HG03025 (cell line): ENCODE results near the gene XPNPEP1.

Source experiments
- ATAC-seq: cut with Tn5 transposase; IDR thresholded peaks from one replicate; pipeline ENCODE4 v1.9.1; 2021; ENCODE audit warnings: mild to moderate bottlenecking, moderate library complexity; ENCODE audit not compliant: unreplicated experiment, low FRiP score

XPNPEP1 gene

GRCh38 chr10:109895848-109896247, 27.5 kb downstream of the XPNPEP1 start:
- ATAC-seq: no peak

- no peak for ATAC-seq
These were observed 28.1 kb downstream of the XPNPEP1 start for GRCh38 chr10:109895095-109895818.

GRCh38 chr10:109894516-109894915, 28.8 kb downstream of the XPNPEP1 start:
- no peak for ATAC-seq

- ATAC-seq: no peak
These were observed 29.9 kb downstream of the XPNPEP1 start for GRCh38 chr10:109893386-109893785.

- no peak for ATAC-seq
These were observed 30.4 kb downstream of the XPNPEP1 start for GRCh38 chr10:109892931-109893330.

- ATAC-seq: no peak
These were observed 31.2 kb downstream of the XPNPEP1 start for GRCh38 chr10:109892117-109892516.

GRCh38 chr10:109891105-109891504, 32.2 kb downstream of the XPNPEP1 start:
- no peak for ATAC-seq

- ATAC-seq: no peak
These were observed 33.4 kb downstream of the XPNPEP1 start for GRCh38 chr10:109889867-109890266.

- ATAC-seq: no peak
These were observed 35.5 kb downstream of the XPNPEP1 start for GRCh38 chr10:109887776-109888175.

GRCh38 chr10:109887243-109887642, 36.1 kb downstream of the XPNPEP1 start:
- ATAC-seq: no peak

- no peak for ATAC-seq
These were observed 36.5 kb downstream of the XPNPEP1 start for GRCh38 chr10:109886781-109887140.

- no peak for ATAC-seq
These were observed 37.1 kb downstream of the XPNPEP1 start for GRCh38 chr10:109886037-109886780.

GRCh38 chr10:109883859-109884771, 39.2 kb downstream of the XPNPEP1 start:
- ATAC-seq: no peak

GRCh38 chr10:109882251-109883057, 40.9 kb downstream of the XPNPEP1 start:
- ATAC-seq: no peak

GRCh38 chr10:109881769-109882057, 41.6 kb downstream of the XPNPEP1 start:
- no peak for ATAC-seq

- no peak for ATAC-seq
These were observed 42.2 kb downstream of the XPNPEP1 start for GRCh38 chr10:109880886-109881768.

- ATAC-seq: no peak
These were observed 45.8 kb downstream of the XPNPEP1 start for GRCh38 chr10:109877546-109877945.

- ATAC-seq: no peak
These were observed 47.2 kb downstream of the XPNPEP1 start for GRCh38 chr10:109875828-109876821.
